Measurements from ENCODE around the gene MYMK.

MYMK gene

GRCh38 chr9:133558191-133559126 lies 33.7 kb upstream of the MYMK start:
- peak in 6 of 10 donors; percentile 55 to 94 (median 72) for DNase-seq

GRCh38 chr9:133557581-133557980 lies 32.8 kb upstream of the MYMK start:
- no peak for DNase-seq
- intact Hi-C loops (cut with DNase I), result no loop called here

More at GRCh38 chr9:133558191-133559126, 33.7 kb upstream of the MYMK start:
- intact Hi-C loops (cut with DNase I), result no loop called here

- intact Hi-C loops (cut with DNase I), result no loop called here
Measured at GRCh38 chr9:133556354-133556753, 31.6 kb upstream of the MYMK start.

GRCh38 chr9:133554729-133555128 lies 30.0 kb upstream of the MYMK start:
- intact Hi-C loops (cut with DNase I), result no loop called here
- no peak for DNase-seq

More at GRCh38 chr9:133556354-133556753, 31.6 kb upstream of the MYMK start:
- DNase-seq, result no peak

- intact Hi-C loops (cut with DNase I), result no loop called here
Measured at GRCh38 chr9:133553973-133554713, 29.4 kb upstream of the MYMK start.

DNA sequence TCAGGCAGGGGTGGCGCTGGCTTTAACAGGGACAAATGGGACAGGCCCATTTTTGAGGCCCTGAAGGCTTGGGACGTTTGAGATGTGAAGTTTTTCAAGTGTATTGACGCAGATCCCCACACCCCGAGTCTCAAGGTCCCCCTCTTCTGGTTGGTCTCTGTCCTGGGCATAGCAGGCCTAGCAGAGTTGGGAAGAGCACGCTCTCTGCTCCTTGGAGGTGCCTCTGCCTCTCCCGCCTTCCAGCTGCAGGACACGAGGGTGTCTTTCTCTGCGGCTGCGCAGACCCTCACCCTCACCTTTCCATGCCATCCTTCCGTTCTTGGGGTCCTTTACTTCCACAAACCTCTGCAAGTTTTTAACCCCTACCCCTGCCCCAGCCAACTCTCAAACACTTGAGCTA lies 28.4 kb upstream of the MYMK start:
- DNase-seq, result no peak
- intact Hi-C loops (cut with DNase I), result no loop called here

More at GRCh38 chr9:133553973-133554713, 29.4 kb upstream of the MYMK start:
- DNase-seq, result no peak

DNA sequence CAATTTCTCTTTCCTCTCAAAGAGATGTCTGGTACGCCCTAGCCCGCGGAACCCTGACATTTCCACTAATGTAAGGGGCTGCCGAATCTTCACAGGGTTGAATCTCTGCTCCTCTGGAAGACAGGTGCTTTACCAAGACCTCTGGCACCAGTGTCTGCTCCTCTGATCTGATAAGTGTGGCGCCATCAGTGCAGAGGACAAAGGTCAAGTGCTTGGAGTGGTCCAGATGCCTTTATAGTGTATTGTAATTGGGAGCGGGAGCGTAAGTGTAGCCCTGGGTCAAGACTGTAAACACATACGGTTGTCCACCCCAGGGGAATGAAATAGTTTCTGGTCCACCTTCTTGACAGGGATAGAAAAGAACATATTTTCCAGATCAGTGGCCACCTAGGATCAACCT lies 27.5 kb upstream of the MYMK start:
- DNase-seq, result no peak
- intact Hi-C loops (cut with DNase I), result no loop called here

DNA sequence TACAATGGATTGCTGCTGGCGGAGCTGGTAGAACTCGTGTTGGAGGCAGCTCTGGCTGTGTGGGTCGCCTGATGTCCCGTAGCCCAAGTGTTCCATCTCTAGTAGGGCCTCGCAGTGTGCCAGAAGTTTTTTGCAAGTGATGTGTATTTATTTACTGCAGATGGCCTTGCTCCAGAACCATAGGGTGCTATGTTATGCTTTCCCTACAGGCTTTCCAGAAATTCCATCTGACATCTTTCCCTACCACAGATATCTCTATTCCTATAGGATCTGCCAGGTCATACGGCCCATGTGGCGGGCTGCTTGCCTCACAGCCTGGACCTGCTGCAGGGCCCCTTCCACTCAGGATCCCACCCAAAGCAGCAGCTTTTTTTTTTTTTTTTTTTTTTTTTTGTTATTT lies 26.7 kb upstream of the MYMK start:
- DNase-seq, result no peak
- intact Hi-C loops (cut with DNase I), result no loop called here

DNA sequence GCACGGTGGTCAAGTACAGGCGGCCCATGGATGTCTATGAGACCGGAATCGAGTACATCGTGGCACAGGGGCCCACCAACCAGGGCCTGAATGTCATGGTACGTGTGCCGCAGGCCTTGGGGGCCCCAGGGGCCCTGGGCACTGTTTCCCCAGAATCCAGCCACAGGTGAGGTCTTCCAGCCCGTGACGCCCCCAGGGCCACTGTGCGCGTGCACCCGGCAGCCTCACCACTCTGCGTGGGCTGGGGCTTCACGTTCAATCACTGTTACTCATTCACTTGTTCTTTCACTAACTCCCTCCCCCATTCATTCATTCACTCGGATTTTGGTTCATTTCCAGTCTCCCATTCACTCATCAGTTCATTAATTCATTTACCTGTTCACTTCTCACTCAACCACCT lies 22.4 kb upstream of the MYMK start:
- no peak for DNase-seq
- intact Hi-C loops (cut with DNase I), result no loop called here

- DNase-seq, result no peak
- intact Hi-C loops (cut with DNase I), result no loop called here
Measured at GRCh38 chr9:133546287-133546680, 21.5 kb upstream of the MYMK start.

- no peak for DNase-seq
- intact Hi-C loops (cut with DNase I), result no loop called here
Measured at GRCh38 chr9:133545494-133546286, 20.9 kb upstream of the MYMK start.

DNA sequence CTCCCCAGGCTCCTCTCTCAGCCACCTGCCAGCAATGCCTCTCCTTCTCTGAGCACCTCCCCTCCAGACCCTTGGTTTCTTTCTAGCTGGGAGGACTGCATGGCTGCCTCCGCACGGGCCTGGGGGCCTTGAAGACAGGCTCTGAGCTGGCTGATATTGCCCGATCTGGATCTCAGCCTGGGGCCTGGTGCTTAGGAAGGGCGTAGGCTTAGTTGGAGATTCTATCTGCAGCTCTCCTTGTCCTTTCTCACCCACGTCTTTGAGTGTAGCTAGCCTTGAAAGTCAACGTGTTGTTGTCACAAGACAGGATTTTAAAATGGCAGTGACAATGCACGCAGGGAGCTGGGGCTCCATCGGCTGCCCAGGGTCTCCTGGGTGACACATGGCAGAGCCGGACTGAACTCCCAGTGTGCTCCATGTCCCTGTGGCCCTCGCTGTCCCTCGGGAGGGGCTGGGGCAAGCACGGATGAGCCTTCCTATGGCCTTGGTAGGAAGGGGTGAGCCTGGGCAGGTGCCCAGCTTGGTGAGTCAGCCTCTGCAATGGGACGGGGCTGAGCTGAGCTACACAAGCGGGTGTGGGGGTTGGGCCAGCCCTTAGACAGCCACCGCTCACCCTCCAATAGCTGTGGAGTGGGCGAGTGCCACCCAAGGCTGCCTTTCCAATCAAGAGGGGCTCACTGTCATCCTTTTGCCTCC lies 19.2 kb upstream of the MYMK start:
- intact Hi-C loops (cut with DNase I), result no loop called here
- DNase-seq, result peak in 1 of 10 donors; percentile 88

- intact Hi-C loops (cut with DNase I), result no loop called here
- DNase-seq, result no peak
Measured at GRCh38 chr9:133542002-133542401, 17.2 kb upstream of the MYMK start.

DNA sequence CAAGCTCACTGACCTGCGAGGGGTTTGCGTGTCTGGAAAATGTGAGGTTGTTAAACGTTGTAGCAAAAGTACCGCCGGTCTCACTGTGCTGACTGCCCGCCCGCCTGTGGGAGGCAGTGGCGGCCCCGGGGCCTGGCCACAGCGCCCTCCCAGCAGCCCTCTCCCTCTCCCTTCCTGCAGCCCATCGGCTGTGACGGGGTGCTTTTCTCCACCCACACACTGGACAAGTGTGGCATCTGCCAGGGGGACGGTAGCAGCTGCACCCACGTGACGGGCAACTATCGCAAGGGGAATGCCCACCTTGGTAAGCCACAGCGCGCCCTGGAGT lies 15.9 kb upstream of the MYMK start:
- intact Hi-C loops (cut with DNase I), result no loop called here
- DNase-seq, result no peak

- intact Hi-C loops (cut with DNase I), result loop anchor here (10.0 kb wide), 1 partner anchor 175 kb away; no protein-coding TSS in a partner anchor
- DNase-seq, result no peak
Measured at GRCh38 chr9:133539991-133540697, 15.4 kb upstream of the MYMK start.

- intact Hi-C loops (cut with DNase I), result loop anchor here (10.0 kb wide), 1 partner anchor 176 kb away; no protein-coding TSS in a partner anchor
- peak in 2 of 10 donors; percentile 49 to 90 for DNase-seq
Measured at GRCh38 chr9:133538851-133539833, 14.4 kb upstream of the MYMK start.

DNA sequence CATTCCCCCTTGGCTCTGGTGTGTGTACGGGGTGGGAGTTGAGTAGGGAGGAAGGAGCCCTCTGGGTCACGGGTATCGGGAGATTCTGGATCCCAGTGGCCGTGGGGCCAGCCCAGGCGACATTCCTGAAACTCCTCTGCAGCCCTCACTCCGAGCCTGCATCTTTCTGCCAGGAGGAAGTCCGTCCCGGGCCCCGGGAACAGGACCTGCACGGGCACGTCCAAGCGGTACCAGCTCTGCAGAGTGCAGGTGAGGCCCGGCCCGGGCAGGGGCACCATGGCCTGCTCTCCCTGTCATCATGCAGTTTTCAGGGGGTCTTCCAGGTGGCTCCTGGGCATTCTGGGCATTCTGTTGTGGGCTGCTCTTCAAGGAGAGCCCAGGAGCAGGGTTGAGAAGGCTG lies 13.4 kb upstream of the MYMK start:
- intact Hi-C loops (cut with DNase I), result loop anchor here (10.0 kb wide), 1 partner anchor 177 kb away; no protein-coding TSS in a partner anchor
- peak in 1 of 10 donors; percentile 82 for DNase-seq

DNA sequence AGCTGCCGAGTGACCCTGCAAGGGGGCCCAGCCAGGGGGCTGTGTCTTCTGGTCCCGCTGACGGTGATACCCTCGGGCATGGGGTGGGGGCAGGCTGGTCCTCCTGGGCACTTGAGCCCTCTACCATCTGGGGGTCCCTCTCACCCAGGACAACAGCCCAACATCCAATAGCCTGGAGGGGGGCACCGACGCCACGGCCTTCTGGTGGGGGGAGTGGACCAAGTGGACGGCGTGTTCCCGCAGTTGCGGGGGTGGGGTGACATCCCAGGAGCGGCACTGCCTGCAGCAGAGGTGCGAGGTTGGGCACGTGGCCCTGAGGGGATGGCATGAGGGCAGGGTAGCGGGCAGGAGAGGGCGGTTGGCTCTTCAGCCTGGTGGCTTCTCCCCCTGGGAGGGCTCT lies 12.5 kb upstream of the MYMK start:
- intact Hi-C loops (cut with DNase I), result loop anchor here (10.0 kb wide), 1 partner anchor 178 kb away; no protein-coding TSS in a partner anchor
- peak in 1 of 10 donors; percentile 79 for DNase-seq

Measured in posterior cingulate gyrus (tissue), 11 donors.